K562 (cell line): ENCODE results near the gene GOLT1A. TPM values are rescaled to one million over a fixed set of nuclear protein-coding genes. Genes with fewer than 3 reads are reported as not detected.

Experiments
- ATAC-seq: fragments of 200-7000 bp; cut with Tn5 transposase; 3 replicates; pipeline ENCODE4 v1.9.1; 2020; ENCODE audit warnings: moderate library complexity
- BruUV-seq: library from RNA; stranded (reverse); fragments of 400-500 nt; replicated peaks from 2 replicates; lab custom pipeline; 2021; lab: Mats Ljungman, UMichigan
- CTCF ChIA-PET: fragments of 300-600 bp; formaldehyde crosslinking; extraction: SDS; loops from one replicate; lab custom pipeline; 2021; ENCODE audit warnings: low intra/inter-chr PET ratio; lab: Yijun Ruan, JAX
- POLR2A ChIA-PET: fragments of 300-600, 350-650 bp; sonication (Branson Sonifier 250); formaldehyde crosslinking; extraction: SDS; loops from one replicate; lab custom pipeline; 2021; ENCODE audit warnings: antibody characterized with exemption, inconsistent platforms; lab: Yijun Ruan, JAX
- DNase-seq, 4 experiments: peaks; one replicate each; pipeline versions ENCODE4 v3.0.0 to v3.0.0-alpha.2; 2011 to 2018; ENCODE audit warnings: low spot score in 3 of 4, mixed read lengths in 3 of 4; ENCODE audit errors: extremely low read depth in 1 of 4
- FAIRE-seq: peaks from 2 replicates; lab custom pipeline; 2011; peaks lifted over from hg19 to GRCh38; lab: Jason Lieb, UNC
- H2AFZ ChIP-seq: 2 replicates; pipeline ENCODE4 v1.6.0; 2011; ENCODE audit warnings: low read depth, low read length, control low read depth, inconsistent platforms
- H3K27ac ChIP-seq: fragments of 200-600 bp; 3 replicates; pipeline ENCODE4 v1.8.0; 2011; ENCODE audit warnings: low read depth, mild to moderate bottlenecking, control low read depth, inconsistent platforms, low read length, moderate library complexity, mixed read lengths; ENCODE audit errors: extremely low read depth
- H3K27me3 ChIP-seq, 2 experiments: fragments of 300-600 bp in 1 of 2; 2 replicates in 1 of 2; 3 replicates in 1 of 2; pipeline versions ENCODE4 v1.6.0 to v1.8.0; 2011; ENCODE audit warnings: inconsistent platforms in 2 of 2, low read length in 2 of 2, mild to moderate bottlenecking in 1 of 2, mixed read lengths in 1 of 2, moderate library complexity in 1 of 2; ENCODE audit not compliant: control insufficient read depth in 2 of 2, insufficient read depth in 2 of 2
- H3K36me3 ChIP-seq: fragments of 300-600 bp; 3 replicates; pipeline ENCODE4 v1.8.0; 2011; ENCODE audit warnings: mild to moderate bottlenecking, low read length, inconsistent platforms; ENCODE audit not compliant: control insufficient read depth, insufficient read depth
- H3K4me1 ChIP-seq, 2 experiments: fragments of 200-600 bp in 1 of 2; replicated peaks in 1 of 2; 2 replicates in 1 of 2; 3 replicates in 1 of 2; pipeline versions ENCODE4 v1.5.1 to v1.8.0; 2011; ENCODE audit warnings: inconsistent platforms in 2 of 2, low read length in 2 of 2, mild to moderate bottlenecking in 1 of 2, mixed read lengths in 1 of 2, moderate library complexity in 1 of 2; ENCODE audit not compliant: control insufficient read depth in 2 of 2, insufficient read depth in 2 of 2
- H3K4me2 ChIP-seq: 2 replicates; pipeline ENCODE4 v1.6.1; 2011; ENCODE audit warnings: low read length, control low read depth, inconsistent platforms, mixed read lengths; ENCODE audit not compliant: insufficient read depth
- H3K4me3 ChIP-seq: fragments of 200-600 bp; sonication (generic), shearing (Covaris generic); 2 replicates; pipeline ENCODE4 v1.5.1; 2016; ENCODE audit warnings: control low read depth, inconsistent platforms
- H3K79me2 ChIP-seq: fragments of 200-600 bp; 3 replicates; pipeline ENCODE4 v1.8.0; 2011; ENCODE audit warnings: low read length, inconsistent platforms; ENCODE audit not compliant: control insufficient read depth, insufficient read depth
- H3K9ac ChIP-seq, 2 experiments: 2 replicates each; pipeline versions ENCODE4 v1.6.0 to v1.6.1; 2011; ENCODE audit warnings: low read depth in 2 of 2, low read length in 2 of 2, control low read depth in 1 of 2, inconsistent platforms in 1 of 2, mild to moderate bottlenecking in 1 of 2, mixed read lengths in 1 of 2; ENCODE audit not compliant: insufficient read depth in 1 of 2
- H3K9me1 ChIP-seq: one replicate; pipeline ENCODE4 v1.6.0; 2011; ENCODE audit warnings: inconsistent platforms, mild to moderate bottlenecking, low read length, moderate library complexity; ENCODE audit not compliant: control insufficient read depth, insufficient read depth
- H3K9me3 ChIP-seq: replicated peaks from 2 replicates; pipeline ENCODE4 v1.5.1; 2011; ENCODE audit warnings: low read depth, low read length, inconsistent platforms; ENCODE audit not compliant: control insufficient read depth, insufficient read depth
- H4K20me1 ChIP-seq: replicated peaks from 2 replicates; pipeline ENCODE4 v1.6.1; 2011; ENCODE audit warnings: low read length, inconsistent platforms, mixed read lengths; ENCODE audit not compliant: control insufficient read depth, insufficient read depth
- ETV6 ChIP-seq, 3 experiments: fragments of 150-350 bp in 1 of 3; sonication (generic) in 1 of 3; formaldehyde crosslinking in 1 of 3; IDR thresholded peaks; 2 replicates each; pipeline versions ENCODE4 v1.6.1 to v1.8.0; 2014 to 2022; ENCODE audit warnings: borderline replicate concordance in 2 of 3, low read depth in 2 of 3, antibody characterized with exemption in 1 of 3, low read length in 1 of 3, mild to moderate bottlenecking in 1 of 3, missing genetic modification reagents in 1 of 3
- HIVEP1 ChIP-seq: fragments of 250-450 bp; sonication (Bioruptor Pico); IDR thresholded peaks from 2 replicates; pipeline ENCODE4 v1.4.0; 2020; ENCODE audit warnings: mild to moderate bottlenecking
- HNRNPLL ChIP-seq: fragments of 200-400 bp; formaldehyde crosslinking; IDR thresholded peaks from 2 replicates; pipeline ENCODE4 v1.6.1; 2017; ENCODE audit warnings: low read length, low read depth, mild to moderate bottlenecking; ENCODE audit not compliant: poor library complexity, severe bottlenecking
- MED1 ChIP-seq: sonication (generic); formaldehyde crosslinking; IDR thresholded peaks from 2 replicates; pipeline ENCODE4 v1.8.1; 2023; ENCODE audit warnings: missing genetic modification reagents, borderline replicate concordance
- PTBP1 ChIP-seq: fragments of 200-400 bp; formaldehyde crosslinking; IDR thresholded peaks from 2 replicates; pipeline ENCODE4 v1.6.1; 2017; ENCODE audit warnings: low read depth, low read length
- U2AF2 ChIP-seq: fragments of 200-400 bp; formaldehyde crosslinking; optimal IDR thresholded peaks from 2 replicates; pipeline ENCODE3; 2017; ENCODE audit warnings: low read depth, mild to moderate bottlenecking, low read length
- WGBS: fragments of 100-300 bp; shearing (Covaris generic); methylation state at CpG from one replicate; pipeline ENCODE4 v1.1.6; 2016; ENCODE audit warnings: low coverage, mixed read lengths; ENCODE audit not compliant: insufficient coverage; ENCODE audit errors: missing lambda C conversion rate; 5-methylcytosine and 5-hydroxymethylcytosine counted together
- in situ Hi-C: fragments of 300-500 bp; cut with MboI; formaldehyde crosslinking; loops from 4 replicates; pipeline ENCODE4 v1.15.0; 2018; ENCODE audit warnings: inconsistent platforms, mixed read lengths
- intact Hi-C: fragments of 100-400 bp; cut with micrococcal nuclease; formaldehyde crosslinking; loops from 2 replicates; pipeline ENCODE4 v1.14.2; 2022
- polyA plus RNA-seq, 8 experiments: library from polyadenylated mRNA; depleted of rRNA in 4 of 8; stranded (reverse) in 5 of 8; unstranded in 3 of 8; fragments of >200 nt; fragmentation: Nextera tagmentation in 2 of 8; fragmentation: Illumina TruSeq in 1 of 8; extraction: Ambion mirVana in 2 of 8; extraction: Trizol in 1 of 8; gene quantifications; 2 replicates each; pipeline versions ENCODE4 v1.2.1 to v1.2.3, GENCODE V29; 2011 to 2014; ENCODE audit warnings: inconsistent platforms in 1 of 8, missing spikeins in 1 of 8
- total RNA-seq, 7 experiments: library from RNA; depleted of rRNA in 6 of 7; stranded (reverse); fragments of >200 nt in 6 of 7; fragmentation: Illumina TruSeq in 2 of 7; extraction: Trizol in 2 of 7; gene quantifications; 2 replicates each; pipeline versions ENCODE4 v1.2.1 to v1.2.3, GENCODE V29; 2011 to 2021; ENCODE audit warnings: low replicate concordance in 1 of 7
- TF ChIP-seq, protein P1 (sequence below): fragments of 250-450 bp; sonication (Bioruptor Pico); IDR thresholded peaks from 2 replicates; pipeline ENCODE4 v1.5.0; 2021

GOLT1A gene
- total and polyA plus RNA-seq, 9 of the 15 experiments (the other 6 are each of a cell fraction or from before 2014, with no cell fraction given) = not detected

DNA sequence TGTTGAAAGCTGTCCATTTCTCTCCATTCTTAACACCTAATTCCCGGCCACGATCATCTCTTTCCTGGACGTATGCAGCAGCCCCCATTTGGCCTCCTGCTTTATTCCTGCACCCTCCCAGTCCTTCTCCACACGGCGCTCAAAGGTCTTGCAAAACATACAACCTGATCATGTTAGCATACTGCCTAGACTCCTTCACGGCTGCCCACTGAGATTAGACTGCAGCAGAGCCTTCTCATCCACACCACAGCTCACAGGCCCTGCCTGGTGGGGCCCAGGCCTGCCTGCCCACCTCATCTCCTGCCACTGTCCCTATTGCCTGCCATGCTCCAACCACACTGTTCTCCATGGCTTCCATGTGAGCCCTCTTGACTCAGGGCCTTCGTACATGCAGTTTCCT, 2.7 kb downstream of the GOLT1A start:
- POLR2A ChIA-PET = no interaction called here
- H3K4me3 ChIP-seq = no peak overlapping the region
- peaks cover 3 to 14% of the 10 kb centered on the region in 2 experiments; a peak in 3 of 5 replicates for H3K27me3 ChIP-seq
- TF ChIP-seq, protein P1, sequence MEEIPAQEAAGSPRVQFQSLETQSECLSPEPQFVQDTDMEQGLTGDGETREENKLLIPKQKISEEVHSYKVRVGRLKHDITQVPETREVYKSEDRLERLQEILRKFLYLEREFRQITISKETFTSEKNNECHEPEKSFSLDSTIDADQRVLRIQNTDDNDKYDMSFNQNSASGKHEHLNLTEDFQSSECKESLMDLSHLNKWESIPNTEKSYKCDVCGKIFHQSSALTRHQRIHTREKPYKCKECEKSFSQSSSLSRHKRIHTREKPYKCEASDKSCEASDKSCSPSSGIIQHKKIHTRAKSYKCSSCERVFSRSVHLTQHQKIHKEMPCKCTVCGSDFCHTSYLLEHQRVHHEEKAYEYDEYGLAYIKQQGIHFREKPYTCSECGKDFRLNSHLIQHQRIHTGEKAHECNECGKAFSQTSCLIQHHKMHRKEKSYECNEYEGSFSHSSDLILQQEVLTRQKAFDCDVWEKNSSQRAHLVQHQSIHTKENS = no peak
- TF ChIP-seq MED1 (CRISPR knock-in tag) (no peak), ETV6 (IDR thresholded peaks at IDR 0.05; ENCODE audit: borderline replicate concordance in 1 of 2, low read depth in 2 of 2, low read length in 1 of 2) (no peak), ETV6 (CRISPR knock-in tag; IDR thresholded peaks at IDR 0.05; ENCODE audit: borderline replicate concordance) (no peak), HNRNPLL (no peak), PTBP1 (no peak), U2AF2 (no peak), HIVEP1 (no peak)
- no peak for FAIRE-seq
- no peak overlapping the region for H3K27ac ChIP-seq
- H3K36me3 ChIP-seq = no peaks in the 10 kb centered on the region
- no peaks in the 10 kb centered on the region for H3K79me2 ChIP-seq
- 2% methylated on average over 7 of the region's 7 CpGs for WGBS
- BruUV-seq = no TSS peak
- H3K9me1 ChIP-seq = no peaks in the 10 kb centered on the region
- intact Hi-C loops (no loop called here), in situ Hi-C loops (loop anchor here (5.0 kb wide), 1 partner anchor 151 kb away; no protein-coding TSS in a partner anchor)
- CTCF ChIA-PET = no interaction called here
- peaks cover 0 to 10% of the 10 kb centered on the region in 2 experiments; a peak in 3 of 5 replicates for H3K4me1 ChIP-seq
- no peak overlapping the region for H3K9ac ChIP-seq
- H3K9me3 ChIP-seq = no peaks in the 10 kb centered on the region
- no peaks in the 10 kb centered on the region for H4K20me1 ChIP-seq
- no peak overlapping the region for H3K4me2 ChIP-seq
- ATAC-seq = no peak
- H2AFZ ChIP-seq = no peak overlapping the region
- no peak for DNase-seq
